Heart right ventricle (tissue), 16 donors: Measurements from ENCODE around the gene FKTN. TPM values are rescaled to one million over a fixed set of nuclear protein-coding genes. Genes with fewer than 3 reads are reported as not detected.
A peak's percentile ranks its signal among the peaks of the same experiment; 100 is the strongest.

ENCODE experiments used
- ATAC-seq, 8 donors: fragments of 200-7000 bp; cut with Tn5 transposase; one replicate each; pipeline ENCODE4 v1.9.1; 2020; ENCODE audit warnings: mild to moderate bottlenecking in 8 of 8, moderate library complexity in 8 of 8, moderate number of reproducible peaks in 1 of 8
- DNase-seq, 2 donors: peaks; one replicate each; pipeline ENCODE4 v3.0.0-alpha.2; 2020
- H3K27ac ChIP-seq, 10 donors: fragments of 200-600 bp; sonication (generic) in 2 of 10; one replicate each; pipeline versions ENCODE4 v1.5.0 to v1.8.0; 2020 to 2022; ENCODE audit warnings: mild to moderate bottlenecking in 3 of 10
- H3K27me3 ChIP-seq, 7 donors: fragments of 200-600 bp; one replicate each; pipeline ENCODE4 v1.8.0; 2021 to 2022; ENCODE audit warnings: mild to moderate bottlenecking in 2 of 7
- H3K36me3 ChIP-seq, 9 donors: fragments of 200-600 bp; sonication (generic) in 1 of 9; one replicate each; pipeline versions ENCODE4 v1.5.0 to v1.8.0; 2020 to 2022; ENCODE audit warnings: mild to moderate bottlenecking in 2 of 9
- H3K4me1 ChIP-seq, 9 donors: fragments of 200-600 bp; sonication (generic) in 1 of 9; one replicate each; pipeline versions ENCODE4 v1.5.0 to v1.8.0; 2020 to 2022; ENCODE audit warnings: mild to moderate bottlenecking in 4 of 9
- H3K4me3 ChIP-seq, 10 donors: fragments of 200-600 bp; sonication (generic) in 2 of 10; one replicate each; pipeline versions ENCODE4 v1.5.0 to v1.8.0; 2020 to 2022; ENCODE audit warnings: mild to moderate bottlenecking in 7 of 10, moderate library complexity in 2 of 10
- H3K9me3 ChIP-seq, 11 donors: fragments of 200-600 bp in 10 of 11; sonication (generic) in 2 of 11; one replicate each; pipeline versions ENCODE4 v1.5.0 to v1.8.0; 2013 to 2022; ENCODE audit warnings: mild to moderate bottlenecking in 2 of 11, control low read depth in 1 of 11, moderate library complexity in 1 of 11
- WGBS, 2 donors: extraction: QIAGEN DNeasy Blood & Tissue Kit; methylation state at CpG; one replicate each; pipeline ENCODE4 v1.1.7; 2013; ENCODE audit warnings: inconsistent platforms in 1 of 2; 5-methylcytosine and 5-hydroxymethylcytosine counted together
- intact Hi-C, 10 donors: fragments of 100-400 bp; cut with DNase I; formaldehyde crosslinking; loops; one replicate each; pipeline versions ENCODE4 v1.11.1 to v1.14.2; 2022
- polyA plus RNA-seq, 2 donors: library from polyadenylated mRNA; stranded (reverse); fragments of 200-250 nt; gene quantifications; one replicate each; pipeline ENCODE4 v1.2.3, GENCODE V29; 2013
- total RNA-seq, 10 donors: library from RNA; stranded (reverse); fragmentation: NEBNext Ultra II Directional in 3 of 10; extraction: Animal tissue kit (Norgen Biotek cat#: 25700) in 3 of 10; gene quantifications; one replicate each; pipeline versions ENCODE4 v1.2.1 to v1.2.4, GENCODE V29; 2021 to 2023
- TF ChIP-seq, protein P1 (sequence below), 9 donors: fragments of 200-600 bp; sonication (generic) in 2 of 9; IDR thresholded peaks; one replicate each; pipeline versions ENCODE4 v1.5.0 to v1.8.0; 2021 to 2022; ENCODE audit warnings: antibody characterized with exemption in 9 of 9, mild to moderate bottlenecking in 5 of 9, moderate library complexity in 1 of 9
- donor health status: Arrhythmogenic right ventricular cardiomyopathy.
- donor health status: ischemic (EF 13 %, LVEDD 7.1; RV severe dilation, severe dysfunction).
- donor health status: healthy with polysubstance abuse.
- donor health status: DM: no; HTN: yes; CAD: no.
- donor health status: DM: no; HTN: no; CAD: no.
- donor health status: ischemic (EF 25% LVEDD 6.9; RV normal size, moderate dysfunction).
- donor health status: ischemic (EF 25% LVEDD 5.7; RV mildly dilated, moderate dysfunction).
- donor health status: healthy.
- donor health status: DM: yes; HTN: yes; CAD: no.
- donor health status: Ischemic cardiomyopathy.
- donor health status: ischemic (EF 35%, LVEDD 5.7; RV mildly dilated, moderate dysfunction).
- donor health status: nonischemic (EF 11% LVEDD 7.7; RV severe dilation, severe dysfunction).
- donor health status: DM: yes; HTN: yes; CAD: no.
- donor health status: PGD.
- donor health status: ischemic (EF 29% LVEDD 5.4; RV normal size, mild dysfunction).
- donor health status: nonischemic (EF 23%, LVEDD 6.1; RV moderate dilation, normal function).

Gene FKTN
- total and polyA plus RNA-seq, 12 donors = 2.2 to 12.7 (median 7.8) TPM

DNA sequence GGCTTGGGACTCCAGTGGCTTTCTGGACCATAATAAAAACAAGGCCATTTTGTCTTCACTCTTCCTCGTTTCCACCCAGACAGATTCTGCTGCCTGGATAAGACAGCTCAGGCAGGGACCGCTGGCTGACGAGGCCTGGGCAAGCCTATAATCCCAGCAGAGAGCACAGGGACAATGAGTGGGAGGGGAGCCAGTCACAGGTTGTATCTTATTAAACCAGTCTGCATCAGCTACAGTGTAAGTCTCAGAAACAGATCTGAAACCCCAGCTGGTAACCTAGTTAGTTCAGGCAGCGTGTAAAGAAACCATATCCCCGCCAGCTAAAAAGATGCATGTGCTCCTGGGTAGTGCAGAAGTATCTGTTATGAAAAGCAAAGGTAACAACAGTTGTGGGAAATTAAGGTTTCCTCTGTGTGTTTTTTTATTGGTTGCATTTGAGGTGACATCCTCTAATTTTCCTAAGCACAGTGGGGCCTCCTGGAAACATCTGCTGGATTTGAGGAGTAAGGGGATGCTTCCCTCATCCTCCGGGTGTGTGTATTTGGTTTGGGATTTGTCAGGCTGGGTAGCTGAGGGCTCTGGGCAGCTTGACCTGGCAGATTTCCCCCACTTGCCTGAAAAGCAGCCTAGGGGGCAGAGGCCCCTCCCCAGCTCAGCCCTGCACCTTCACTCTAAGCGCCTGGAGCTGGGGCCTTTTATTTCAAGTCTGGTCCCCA lies 89.1 kb downstream of the FKTN start:
- Histone ChIP-seq H3K4me3 (no peak overlapping the region), H3K27me3 (no peaks in the 10 kb centered on the region), H3K4me1 (no peaks in the 10 kb centered on the region), H3K27ac (no peak overlapping the region), H3K36me3 (peaks cover 0 to 8% (median 0%) of the 10 kb centered on the region in 9 donors), H3K9me3 (peaks cover 0 to 11% (median under 1%) of the 10 kb centered on the region in 11 donors)
- no peak for DNase-seq
- no peak for ATAC-seq
- 86 to 91% methylated on average over 7 of the region's 7 CpGs for WGBS, 2 donors
- TF ChIP-seq, protein P1, sequence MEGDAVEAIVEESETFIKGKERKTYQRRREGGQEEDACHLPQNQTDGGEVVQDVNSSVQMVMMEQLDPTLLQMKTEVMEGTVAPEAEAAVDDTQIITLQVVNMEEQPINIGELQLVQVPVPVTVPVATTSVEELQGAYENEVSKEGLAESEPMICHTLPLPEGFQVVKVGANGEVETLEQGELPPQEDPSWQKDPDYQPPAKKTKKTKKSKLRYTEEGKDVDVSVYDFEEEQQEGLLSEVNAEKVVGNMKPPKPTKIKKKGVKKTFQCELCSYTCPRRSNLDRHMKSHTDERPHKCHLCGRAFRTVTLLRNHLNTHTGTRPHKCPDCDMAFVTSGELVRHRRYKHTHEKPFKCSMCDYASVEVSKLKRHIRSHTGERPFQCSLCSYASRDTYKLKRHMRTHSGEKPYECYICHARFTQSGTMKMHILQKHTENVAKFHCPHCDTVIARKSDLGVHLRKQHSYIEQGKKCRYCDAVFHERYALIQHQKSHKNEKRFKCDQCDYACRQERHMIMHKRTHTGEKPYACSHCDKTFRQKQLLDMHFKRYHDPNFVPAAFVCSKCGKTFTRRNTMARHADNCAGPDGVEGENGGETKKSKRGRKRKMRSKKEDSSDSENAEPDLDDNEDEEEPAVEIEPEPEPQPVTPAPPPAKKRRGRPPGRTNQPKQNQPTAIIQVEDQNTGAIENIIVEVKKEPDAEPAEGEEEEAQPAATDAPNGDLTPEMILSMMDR (IDR thresholded peaks at IDR 0.05) = no peak
- intact Hi-C loops = no loop called here

DNA sequence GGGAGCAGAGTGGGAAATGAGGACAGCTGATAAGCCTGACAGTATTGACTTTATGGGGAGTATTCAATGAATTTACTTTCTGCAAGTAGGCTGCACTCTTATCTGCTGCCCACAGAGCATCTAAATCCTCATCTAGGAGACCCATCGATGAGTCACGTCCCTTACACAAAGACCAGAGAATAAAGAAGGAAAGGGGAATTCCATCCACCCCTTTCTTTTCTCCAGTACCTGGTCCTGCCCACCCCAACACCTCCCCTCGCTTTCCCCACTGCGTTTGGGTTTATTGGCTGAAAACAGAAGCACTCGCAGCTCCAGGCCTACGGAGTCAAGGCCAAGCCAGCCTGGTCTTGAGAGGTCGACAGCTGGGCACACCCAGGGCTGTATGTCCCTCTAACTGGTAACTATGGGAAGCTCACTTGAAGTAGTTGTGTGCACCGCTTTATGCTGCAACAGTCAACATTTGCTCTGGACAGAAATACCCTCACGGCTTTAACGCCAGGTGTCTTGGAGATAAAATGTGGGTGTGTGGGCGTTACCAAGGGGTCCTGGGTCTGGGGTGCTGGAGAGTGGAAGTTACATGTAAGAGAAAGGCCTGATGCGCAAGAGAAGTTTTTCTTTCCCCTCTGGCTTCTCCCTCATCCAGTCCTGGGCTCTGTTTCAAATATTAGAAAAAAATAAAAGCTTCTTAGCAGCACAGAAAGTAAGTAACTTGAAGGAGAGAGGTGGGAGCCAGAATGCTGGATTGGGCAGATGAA lies 89.8 kb downstream of the FKTN start:
- ATAC-seq = no peak
- Histone ChIP-seq H3K27ac (no peak overlapping the region), H3K9me3 (peaks cover 0 to 4% (median 0%) of the 10 kb centered on the region in 11 donors), H3K4me1 (no peaks in the 10 kb centered on the region), H3K4me3 (no peak overlapping the region), H3K36me3 (peaks cover 0 to 2% (median 0%) of the 10 kb centered on the region in 9 donors), H3K27me3 (no peaks in the 10 kb centered on the region)
- DNase-seq = no peak
- intact Hi-C loops = no loop called here
- 78 to 83% methylated on average over 12 of the region's 12 CpGs for WGBS, 2 donors
- TF ChIP-seq, protein P1 (IDR thresholded peaks at IDR 0.05) = no peak

DNA sequence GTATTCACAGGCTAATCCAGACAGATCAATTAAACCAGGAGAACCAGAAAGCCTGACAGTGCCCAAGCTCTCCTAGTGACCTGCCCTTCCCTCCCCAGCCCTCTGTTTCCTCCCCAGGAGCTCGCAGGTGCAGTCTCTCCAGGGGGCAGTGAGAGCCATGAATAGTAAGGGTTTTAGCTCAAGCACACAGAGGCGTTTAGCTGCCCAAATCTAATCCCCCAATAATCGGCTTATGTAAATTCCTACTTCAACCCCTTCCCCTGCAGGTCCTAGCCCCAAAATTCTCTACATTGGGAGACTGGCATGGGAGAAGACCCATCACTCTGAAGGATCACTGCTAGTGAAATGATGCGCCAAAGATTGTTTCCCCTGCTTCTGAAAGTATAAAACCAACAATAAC lies 93.9 kb downstream of the FKTN start:
- TF ChIP-seq, protein P1 (IDR thresholded peaks at IDR 0.05) = no peak
- no peak for DNase-seq
- Histone ChIP-seq H3K4me3 (no peak overlapping the region), H3K36me3 (no peaks in the 10 kb centered on the region), H3K9me3 (no peaks in the 10 kb centered on the region), H3K27ac (no peak overlapping the region), H3K4me1 (peaks cover 0 to 11% (median 11%) of the 10 kb centered on the region in 9 donors), H3K27me3 (peaks cover 0 to 19% (median 6%) of the 10 kb centered on the region in 7 donors)
- intact Hi-C loops = loop anchor here in 3 of 10 donors (10.0 kb wide), 1 partner anchor 63 kb away; no protein-coding TSS in a partner anchor
- 65 to 74% methylated on average over 4 of the region's 4 CpGs for WGBS, 2 donors
- no peak for ATAC-seq

DNA sequence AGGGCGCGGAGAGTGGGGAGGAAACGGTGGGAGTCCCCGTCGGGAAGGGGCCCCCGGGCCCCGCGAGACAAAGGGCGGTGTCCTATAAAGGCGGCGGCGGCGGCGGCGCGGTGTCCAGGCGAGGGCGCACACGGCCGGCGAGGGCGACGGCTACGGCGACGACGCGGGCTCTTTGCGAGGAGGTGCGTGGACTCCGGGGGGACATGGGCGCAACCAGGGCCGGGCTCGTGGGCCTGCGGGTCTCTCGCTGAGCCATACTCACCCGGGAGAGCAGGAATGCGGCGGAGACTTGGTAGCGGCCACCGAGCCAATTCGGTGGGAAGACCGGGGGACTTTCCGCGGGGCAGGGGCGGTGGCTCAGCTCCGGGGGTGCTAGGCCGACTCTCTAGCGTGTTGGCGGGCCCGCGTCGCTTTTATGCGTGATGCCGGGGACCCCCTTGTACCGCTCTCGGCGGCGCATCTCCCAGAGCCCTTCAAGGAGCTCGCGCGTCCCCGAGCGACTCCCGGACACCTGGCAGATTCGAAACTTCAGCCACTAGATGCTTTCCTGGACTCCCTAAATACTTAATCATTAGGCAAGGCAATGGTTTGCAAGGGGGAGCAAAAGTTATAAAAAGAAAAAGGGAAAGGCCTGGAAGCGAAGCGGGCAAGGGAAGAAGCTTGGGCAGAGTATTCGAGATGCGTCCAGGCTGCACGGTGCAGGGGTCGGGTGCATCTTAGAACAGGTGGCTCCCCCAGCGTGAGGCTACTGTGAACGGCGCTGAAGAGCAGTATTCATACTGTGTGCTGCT lies 98.4 kb downstream of the FKTN start:
- peaks cover 0 to 36% (median 27%) of the 10 kb centered on the region in 7 donors for H3K27me3 ChIP-seq
- H3K27ac ChIP-seq = peak overlapping the region in 1 of 10 donors; percentile 20
- no peaks in the 10 kb centered on the region for H3K36me3 ChIP-seq
- 2% methylated on average over 74 to 75 of the region's 75 CpGs for WGBS, 2 donors
- no peaks in the 10 kb centered on the region for H3K9me3 ChIP-seq
- H3K4me1 ChIP-seq = peaks cover 0 to 16% (median 13%) of the 10 kb centered on the region in 9 donors
- TF ChIP-seq, protein P1 (IDR thresholded peaks at IDR 0.05) = peak; percentile 20 to 66 (median 43)
- DNase-seq = peak; percentile 5 to 48
- intact Hi-C loops = loop anchor here in 9 of 10 donors (1.0 to 10.0 kb wide), 6 partner anchors 58 to 1661 kb away; no protein-coding TSS in a partner anchor
- ATAC-seq = peak; percentile 79 to 94 (median 91)
- peak overlapping the region; percentile 16 to 75 (median 57) for H3K4me3 ChIP-seq
